AML-193 (cell line): ENCODE results near the gene ARHGEF26.

ENCODE experiments used
- DNase-seq, 2 experiments: peaks; one replicate each; lab custom pipeline; 2025; lab: John Stamatoyannopoulos, UW

ARHGEF26 gene

GRCh38 chr3:154119951-154120350 lies 1.2 kb upstream of the ARHGEF26 start:
- DNase-seq = no peak

DNA sequence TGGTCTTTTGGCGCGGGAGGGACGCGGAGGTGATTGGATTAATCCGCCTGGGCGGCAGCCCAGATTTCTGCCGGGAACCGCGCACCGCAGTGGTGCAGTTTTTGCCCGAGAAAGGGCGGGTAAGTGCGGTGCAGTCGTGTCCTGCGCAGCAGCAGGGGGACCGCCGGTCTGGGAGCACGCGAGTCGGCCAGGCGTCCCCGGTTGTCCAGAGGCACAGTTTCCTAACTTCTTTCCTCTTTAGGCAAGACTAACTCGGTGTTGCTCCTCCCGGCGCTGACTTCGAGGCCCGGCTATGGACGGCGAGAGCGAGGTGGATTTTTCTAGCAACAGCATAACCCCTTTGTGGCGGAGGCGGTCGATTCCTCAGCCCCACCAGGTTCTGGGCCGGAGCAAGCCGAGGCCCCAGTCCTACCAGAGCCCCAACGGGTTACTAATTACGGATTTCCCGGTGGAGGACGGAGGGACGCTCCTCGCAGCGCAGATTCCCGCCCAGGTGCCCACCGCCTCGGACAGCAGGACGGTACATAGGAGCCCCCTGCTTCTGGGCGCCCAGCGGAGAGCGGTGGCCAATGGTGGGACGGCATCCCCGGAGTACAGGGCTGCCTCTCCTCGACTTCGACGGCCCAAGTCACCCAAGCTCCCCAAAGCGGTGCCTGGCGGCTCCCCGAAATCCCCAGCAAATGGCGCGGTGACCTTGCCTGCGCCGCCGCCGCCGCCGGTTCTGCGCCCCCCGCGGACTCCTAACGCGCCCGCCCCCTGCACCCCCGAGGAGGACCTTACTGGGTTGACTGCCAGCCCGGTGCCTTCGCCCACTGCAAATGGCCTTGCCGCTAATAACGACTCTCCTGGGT lies 736 bp downstream of the ARHGEF26 start:
- DNase-seq = no peak

- no peak for DNase-seq
Observed at GRCh38 chr3:154122552-154122911, 1.3 kb downstream of the ARHGEF26 start.

DNA sequence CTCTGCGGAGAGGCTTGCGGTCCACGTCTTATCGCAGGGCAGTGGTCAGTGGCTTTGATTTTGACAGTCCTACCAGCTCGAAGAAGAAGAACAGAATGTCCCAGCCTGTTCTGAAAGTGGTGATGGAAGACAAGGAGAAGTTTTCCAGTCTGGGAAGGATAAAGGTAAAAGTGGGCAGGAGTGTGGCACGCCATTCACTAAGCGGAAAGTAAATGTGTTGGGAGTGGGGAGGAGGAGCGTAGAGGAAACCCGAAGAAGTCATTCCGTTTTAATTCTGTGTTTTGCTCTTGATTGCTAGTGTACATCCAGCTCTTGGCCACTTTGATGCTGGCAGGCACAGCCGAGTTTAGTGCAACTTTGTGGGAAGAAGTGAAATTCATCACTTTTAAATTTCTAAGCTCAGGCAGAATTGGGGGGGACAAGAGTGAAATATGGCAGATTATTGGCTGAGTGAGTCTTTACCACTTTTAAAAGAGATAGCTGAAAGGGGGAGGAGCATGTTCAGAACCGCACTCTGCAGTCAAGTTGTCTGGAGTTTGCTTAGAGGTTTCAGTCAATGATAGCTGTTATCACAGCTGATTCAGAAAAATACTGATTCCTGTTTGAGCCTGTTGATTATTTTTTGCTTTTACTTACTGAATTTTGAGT lies 1.8 kb downstream of the ARHGEF26 start:
- no peak for DNase-seq

GRCh38 chr3:154123906-154124305 lies 2.7 kb downstream of the ARHGEF26 start:
- no peak for DNase-seq

DNA sequence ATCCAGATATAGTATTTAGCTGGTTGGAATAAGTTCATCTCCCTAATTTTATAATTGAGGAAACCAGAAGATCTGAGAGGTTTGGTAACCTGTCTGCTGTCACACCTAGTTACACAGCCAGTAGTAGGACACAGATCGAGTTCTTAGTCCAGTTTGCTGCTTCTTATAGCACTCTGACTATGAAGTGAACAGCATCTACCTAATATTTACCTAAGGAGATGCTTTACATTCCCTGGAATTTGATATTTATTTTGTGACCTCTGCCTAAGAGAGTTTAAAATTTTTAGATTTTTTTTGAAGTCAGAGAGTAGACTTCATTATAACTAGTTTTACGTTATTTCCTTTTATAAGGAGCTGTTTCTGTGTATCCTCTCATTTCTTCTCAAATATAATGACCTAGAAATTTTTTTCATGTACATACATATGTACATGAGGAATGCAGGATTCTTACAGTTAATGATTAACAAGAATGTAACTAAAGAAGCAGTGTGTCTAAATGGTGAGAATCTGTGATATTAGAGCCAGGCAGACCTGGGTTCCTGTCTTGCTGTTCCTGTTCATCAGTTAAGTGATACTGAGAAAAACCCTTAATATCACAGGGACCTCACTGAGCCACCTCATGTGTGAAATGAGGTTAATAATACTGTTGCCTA lies 4.3 kb downstream of the ARHGEF26 start:
- no peak for DNase-seq

DNA sequence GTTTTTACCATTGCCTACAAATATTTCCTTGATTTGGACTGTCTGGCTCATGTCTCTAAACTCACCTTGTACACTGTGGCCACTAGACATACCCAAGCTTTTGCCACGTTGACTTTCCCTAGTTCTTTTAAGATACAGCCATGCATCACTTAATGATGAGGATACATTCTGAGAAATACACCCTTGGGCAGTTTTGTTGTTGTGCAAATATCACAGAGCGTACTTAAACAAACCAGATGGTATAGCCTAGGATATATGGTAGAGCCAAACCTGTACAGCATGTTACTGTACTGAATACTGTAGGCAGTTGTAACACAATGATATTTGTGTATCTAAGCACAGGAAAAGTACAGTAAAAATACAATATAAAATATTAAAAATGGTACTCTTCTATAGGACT lies 5.5 kb downstream of the ARHGEF26 start:
- no peak for DNase-seq

DNA sequence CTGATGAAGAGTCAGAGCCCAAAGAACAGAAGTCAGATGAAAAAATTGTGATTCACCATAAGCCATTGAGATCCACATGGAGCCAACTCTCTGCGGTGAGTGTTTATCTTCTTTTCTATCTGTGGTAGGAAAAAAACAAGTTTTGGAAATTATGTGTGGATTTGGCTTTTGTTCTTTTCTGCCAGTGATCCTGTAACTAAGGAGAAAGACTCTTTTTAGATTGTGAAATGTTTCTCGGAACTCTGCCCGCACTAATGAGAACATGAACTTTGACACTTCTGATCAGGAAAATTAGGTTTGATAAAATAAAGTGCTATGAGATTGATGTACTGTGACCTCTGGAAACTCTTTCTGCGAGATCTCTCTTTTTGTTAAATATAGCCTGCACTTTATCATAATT lies 8.4 kb downstream of the ARHGEF26 start:
- no peak for DNase-seq

DNA sequence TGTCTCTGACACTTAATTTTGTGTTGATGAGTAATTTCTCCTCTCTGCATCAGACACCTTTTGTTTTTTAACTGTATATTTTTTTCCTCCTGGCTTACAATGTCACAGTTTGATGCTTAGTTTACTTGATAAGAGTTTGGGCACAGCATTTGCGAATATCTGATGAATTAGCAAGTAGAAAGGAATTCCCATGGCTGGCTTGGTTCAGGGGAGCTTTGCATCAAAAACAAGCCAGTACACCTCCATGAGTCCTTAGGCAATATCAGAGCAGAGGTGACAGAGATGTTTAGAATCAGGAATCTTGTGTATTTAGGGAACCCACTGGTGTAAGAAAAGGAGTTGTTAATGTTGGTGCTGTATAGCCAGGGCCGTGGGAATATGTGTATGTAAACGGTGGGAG lies 9.3 kb downstream of the ARHGEF26 start:
- no peak for DNase-seq

DNA sequence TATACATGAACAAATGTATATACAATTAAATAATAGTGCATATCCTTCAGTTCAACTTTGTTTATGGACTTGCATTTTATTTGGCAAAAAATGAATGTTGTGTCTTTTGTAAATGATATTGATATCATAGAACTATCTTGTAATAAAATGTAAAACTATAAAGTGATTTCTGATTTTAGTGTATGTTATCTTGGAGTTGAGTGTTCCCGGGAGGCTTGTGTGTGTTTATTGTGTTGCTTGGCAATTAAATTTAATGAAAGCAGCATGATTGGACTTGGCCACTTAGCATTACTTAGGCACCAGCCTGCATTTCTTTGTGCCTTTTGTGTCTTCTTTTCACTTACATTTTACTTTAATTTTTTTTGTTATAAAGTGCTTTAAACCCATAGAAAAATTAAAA lies 10.6 kb downstream of the ARHGEF26 start:
- no peak for DNase-seq

- DNase-seq = peak; percentile 35 to 42
Observed at GRCh38 chr3:154132777-154133375, 11.7 kb downstream of the ARHGEF26 start.

GRCh38 chr3:154135511-154136173 lies 14.5 kb downstream of the ARHGEF26 start:
- no peak for DNase-seq

GRCh38 chr3:154137036-154137435 lies 15.8 kb downstream of the ARHGEF26 start:
- DNase-seq = no peak

DNA sequence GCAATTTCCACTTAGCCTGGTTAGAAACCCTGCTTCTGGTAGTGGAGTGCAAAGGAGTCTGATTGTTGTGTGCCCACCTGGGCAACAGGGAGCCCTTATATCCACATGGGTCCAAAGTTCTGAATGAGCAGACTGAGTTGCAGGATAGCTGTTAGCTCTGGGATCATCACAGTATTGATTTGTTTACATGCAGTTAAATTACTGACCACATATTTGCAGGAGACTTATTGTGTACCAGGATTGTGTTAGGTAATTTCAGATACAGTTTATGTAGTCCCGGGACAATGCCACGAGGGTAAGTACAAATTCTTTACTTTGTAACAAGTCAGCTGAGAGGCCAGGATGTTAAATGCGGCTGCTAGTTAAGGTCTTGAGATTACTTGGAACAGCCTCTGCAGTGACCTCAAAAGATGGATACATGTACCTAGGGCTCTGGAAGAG lies 18.8 kb downstream of the ARHGEF26 start:
- no peak for DNase-seq

DNA sequence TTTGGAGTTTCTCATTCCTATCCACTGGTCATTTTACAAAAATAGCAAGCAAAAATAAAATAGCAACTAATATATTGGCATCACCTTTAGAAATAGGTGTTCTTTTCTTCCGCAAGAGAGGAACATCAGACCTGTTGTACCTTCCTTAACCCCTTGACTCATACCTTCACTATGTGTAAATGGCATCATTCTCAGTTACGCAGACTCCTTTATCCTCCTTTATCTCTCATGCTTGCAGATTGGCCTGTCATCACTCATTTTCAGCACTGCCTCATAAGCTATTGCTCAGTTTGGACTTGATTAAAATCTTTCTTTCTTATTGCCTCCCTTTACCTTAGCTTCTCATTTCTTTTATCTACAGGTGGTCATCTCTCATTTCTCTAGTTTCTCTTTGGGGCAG lies 21.4 kb downstream of the ARHGEF26 start:
- DNase-seq = no peak

- DNase-seq = no peak
Observed at GRCh38 chr3:154143873-154144272, 22.7 kb downstream of the ARHGEF26 start.

DNA sequence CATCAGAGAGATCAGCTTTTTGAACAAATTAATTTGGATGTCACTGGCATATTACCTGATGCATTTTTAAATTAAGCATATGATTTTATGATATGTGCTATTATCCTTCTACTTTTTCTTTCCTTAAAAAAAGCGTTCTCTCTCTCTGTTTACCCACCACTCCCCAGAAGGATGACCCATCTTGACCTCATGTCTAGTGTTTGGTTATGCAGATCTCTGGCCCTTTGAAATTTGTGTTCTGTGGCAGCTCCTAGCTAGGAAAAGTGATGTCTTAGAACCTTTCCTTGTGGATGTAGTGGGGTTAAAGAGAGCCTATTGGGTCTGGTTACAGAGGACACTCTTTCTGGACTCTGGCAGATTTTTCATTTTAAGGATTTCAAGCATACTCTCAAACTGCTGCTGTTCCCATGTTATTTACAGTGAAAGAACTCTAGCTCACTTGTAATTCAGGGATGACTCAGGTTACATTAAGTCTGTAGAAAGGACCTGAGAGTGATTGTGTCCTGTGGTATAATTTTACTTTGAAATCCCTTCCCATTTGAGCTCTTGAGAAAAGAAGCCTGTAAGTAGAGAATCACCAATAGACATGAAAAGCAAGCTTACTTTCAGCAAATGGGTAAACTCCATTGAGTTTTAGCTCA lies 23.8 kb downstream of the ARHGEF26 start:
- DNase-seq = no peak

- DNase-seq = no peak
Observed at GRCh38 chr3:154148541-154148940, 27.4 kb downstream of the ARHGEF26 start.

DNA sequence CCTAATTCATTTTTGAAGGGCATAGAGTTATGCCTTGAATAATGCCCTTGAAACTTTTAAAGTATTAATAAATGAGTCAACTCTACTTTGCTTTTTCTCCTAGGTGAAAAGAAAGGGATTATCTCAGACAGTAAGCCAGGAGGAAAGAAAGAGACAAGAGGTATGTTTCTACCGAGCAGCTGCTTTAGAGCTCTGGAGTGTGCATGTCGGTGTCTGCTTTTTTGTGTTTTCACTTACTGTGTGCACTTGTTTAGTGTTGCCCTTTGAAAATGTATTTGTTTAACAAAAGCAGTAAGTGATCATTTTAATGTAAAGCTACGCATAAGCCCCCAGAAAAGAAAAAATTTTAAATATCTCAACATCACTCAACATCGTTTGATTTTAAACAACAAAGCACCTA lies 28.1 kb downstream of the ARHGEF26 start:
- no peak for DNase-seq

- DNase-seq = no peak
Observed at GRCh38 chr3:154151969-154152368, 30.8 kb downstream of the ARHGEF26 start.

- no peak for DNase-seq
Observed at GRCh38 chr3:154152741-154153140, 31.6 kb downstream of the ARHGEF26 start.

DNA sequence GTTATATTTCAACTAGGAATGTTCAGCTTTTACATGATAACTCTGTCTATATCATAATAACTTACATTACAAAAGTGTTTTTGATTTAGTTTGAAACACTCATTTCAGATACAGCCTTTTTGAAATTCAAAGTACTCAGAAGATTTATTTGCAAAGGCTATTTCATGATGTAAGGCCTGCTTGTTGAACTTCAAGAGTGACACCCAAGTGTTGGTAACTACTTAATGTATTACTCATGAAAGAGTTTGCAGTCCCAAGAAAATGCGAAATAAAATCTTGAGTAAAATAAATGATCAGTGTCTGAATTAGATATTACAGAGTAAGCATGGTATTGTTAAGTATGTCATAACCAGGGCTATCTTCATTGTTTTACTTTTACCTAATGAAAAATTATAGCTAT lies 35.3 kb downstream of the ARHGEF26 start:
- DNase-seq = no peak
